Spleen (tissue), 11 donors: ENCODE results near the gene PIM2. TPM values are rescaled to one million over a fixed set of nuclear protein-coding genes. Genes with fewer than 3 reads are reported as not detected.

ENCODE experiments used
- DNase-seq: peaks from one replicate; pipeline ENCODE4 v3.0.0-alpha.2; 2020
- H3K27ac ChIP-seq, 8 donors: fragments of 200-600 bp; sonication (generic) in 7 of 8; 1 replicate in 4 of 8; 2 replicates in 4 of 8; pipeline versions ENCODE4 v1.5.0 to v1.8.0; 2016 to 2021; ENCODE audit warnings: inconsistent platforms in 4 of 8, mild to moderate bottlenecking in 4 of 8, moderate library complexity in 1 of 8
- H3K27me3 ChIP-seq, 7 donors: fragments of 200-600 bp; sonication (generic) in 6 of 7; replicated peaks in 1 of 7; 1 replicate in 4 of 7; 2 replicates in 3 of 7; pipeline versions ENCODE4 v1.5.0 to v1.8.0; 2016 to 2021; ENCODE audit warnings: inconsistent platforms in 3 of 7, mild to moderate bottlenecking in 1 of 7
- H3K36me3 ChIP-seq, 6 donors: fragments of 200-600 bp; sonication (generic) in 5 of 6; 1 replicate in 4 of 6; 2 replicates in 2 of 6; pipeline versions ENCODE4 v1.5.0 to v1.8.0; 2016 to 2021; ENCODE audit warnings: inconsistent platforms in 2 of 6
- H3K4me1 ChIP-seq, 6 donors: fragments of 200-600 bp; sonication (generic) in 5 of 6; 1 replicate in 3 of 6; 2 replicates in 3 of 6; pipeline versions ENCODE4 v1.5.0 to v1.8.0; 2016 to 2021; ENCODE audit warnings: inconsistent platforms in 3 of 6
- H3K4me3 ChIP-seq, 8 donors: fragments of 200-600 bp; sonication (generic) in 7 of 8; 1 replicate in 4 of 8; 2 replicates in 4 of 8; pipeline versions ENCODE4 v1.5.0 to v1.8.0; 2016 to 2021; ENCODE audit warnings: inconsistent platforms in 4 of 8, mild to moderate bottlenecking in 4 of 8, moderate library complexity in 2 of 8
- H3K9me3 ChIP-seq, 8 donors: fragments of 200-600 bp; sonication (generic) in 7 of 8; 1 replicate in 4 of 8; 2 replicates in 4 of 8; pipeline versions ENCODE4 v1.5.0 to v1.8.0; 2016 to 2021; ENCODE audit warnings: inconsistent platforms in 4 of 8
- WGBS, 5 donors: extraction: QIAGEN DNeasy Blood & Tissue Kit in 3 of 5; methylation state at CpG; one replicate each; pipeline versions ENCODE4 v1.1.5 to v1.1.7; 2013 to 2018; 5-methylcytosine and 5-hydroxymethylcytosine counted together
- intact Hi-C: fragments of 100-400 bp; cut with DNase I; formaldehyde crosslinking; loops from one replicate; pipeline ENCODE4 v1.15.0; 2023; ENCODE audit warnings: low total_unique reads
- polyA plus RNA-seq, 3 donors: library from polyadenylated mRNA; stranded (reverse); fragments of 200-250 nt; gene quantifications; one replicate each; pipeline ENCODE4 v1.2.1, GENCODE V29; 2013
- small RNA-seq, 4 donors: library from RNA; depleted of rRNA; stranded (forward); fragments of <200 nt; gene quantifications; one replicate each; pipeline ENCODE3, GENCODE V24; 2016
- total RNA-seq, 7 donors: library from RNA; depleted of rRNA in 3 of 7; stranded (reverse); fragments of >200 nt in 3 of 7; fragmentation: NEBNext Ultra II Directional in 4 of 7; extraction: Animal tissue kit (Norgen Biotek cat#: 25700) in 4 of 7; gene quantifications; one replicate each; pipeline versions ENCODE4 v1.1.0 to v1.2.1, GENCODE V29; 2016 to 2021
- TF ChIP-seq, protein P1 (sequence below), 11 experiments: fragments of 200-600 bp in 7 of 11; fragments of 450-650 bp in 4 of 11; sonication (generic) in 4 of 11; IDR thresholded peaks in 8 of 11; conservative IDR thresholded peaks in 3 of 11; 1 replicate in 7 of 11; 2 replicates in 4 of 11; pipeline versions ENCODE4 v1.4.0 to v1.8.0; 2016 to 2021; ENCODE audit warnings: antibody characterized with exemption in 11 of 11, inconsistent platforms in 4 of 11, mild to moderate bottlenecking in 1 of 11
- donor health status: healthy with polysubstance abuse.
- donor health status: DM: no; HTN: no; CAD: no; lungs with moderate emphysema.
- donor health status: DM: no; HTN: no; CAD: no.
- donor health status: Bipolar disorder and iron deficiency.
- donor health status: healthy.
- donor health status: DM: no; HTN: no; CAD: no.
- donor health status: DM: yes; HTN: yes; CAD: no.

The PIM2 gene
- total and polyA plus RNA-seq, 10 donors = 54.2 to 220 (median 124) TPM

DNA sequence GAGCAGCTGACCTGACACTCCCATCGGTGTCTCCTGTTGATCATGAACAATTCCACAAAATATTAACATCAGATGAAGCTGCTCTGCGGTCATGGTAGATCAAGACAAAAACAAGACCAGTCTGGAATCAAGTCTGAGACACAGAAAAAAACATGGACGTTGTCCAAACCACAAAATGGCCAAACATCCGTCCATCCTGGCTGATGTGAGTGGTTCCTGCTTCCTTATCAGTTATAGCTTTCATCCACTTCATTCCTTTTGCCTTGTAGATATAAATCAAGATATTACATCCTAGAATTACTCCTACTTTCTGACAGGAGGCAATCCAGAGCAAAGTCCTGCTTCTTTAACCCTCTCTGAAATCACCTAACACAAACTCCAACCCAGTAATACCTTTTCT is 54.6 kb downstream of the PIM2 start:
- TF ChIP-seq, protein P1, sequence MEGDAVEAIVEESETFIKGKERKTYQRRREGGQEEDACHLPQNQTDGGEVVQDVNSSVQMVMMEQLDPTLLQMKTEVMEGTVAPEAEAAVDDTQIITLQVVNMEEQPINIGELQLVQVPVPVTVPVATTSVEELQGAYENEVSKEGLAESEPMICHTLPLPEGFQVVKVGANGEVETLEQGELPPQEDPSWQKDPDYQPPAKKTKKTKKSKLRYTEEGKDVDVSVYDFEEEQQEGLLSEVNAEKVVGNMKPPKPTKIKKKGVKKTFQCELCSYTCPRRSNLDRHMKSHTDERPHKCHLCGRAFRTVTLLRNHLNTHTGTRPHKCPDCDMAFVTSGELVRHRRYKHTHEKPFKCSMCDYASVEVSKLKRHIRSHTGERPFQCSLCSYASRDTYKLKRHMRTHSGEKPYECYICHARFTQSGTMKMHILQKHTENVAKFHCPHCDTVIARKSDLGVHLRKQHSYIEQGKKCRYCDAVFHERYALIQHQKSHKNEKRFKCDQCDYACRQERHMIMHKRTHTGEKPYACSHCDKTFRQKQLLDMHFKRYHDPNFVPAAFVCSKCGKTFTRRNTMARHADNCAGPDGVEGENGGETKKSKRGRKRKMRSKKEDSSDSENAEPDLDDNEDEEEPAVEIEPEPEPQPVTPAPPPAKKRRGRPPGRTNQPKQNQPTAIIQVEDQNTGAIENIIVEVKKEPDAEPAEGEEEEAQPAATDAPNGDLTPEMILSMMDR (IDR thresholded peaks at IDR 0.05 in 8 of 11, conservative IDR thresholded peaks at IDR 0.05 in 3 of 11) = no peak
- Histone ChIP-seq H3K4me1 (no peaks in the 10 kb centered on the region), H3K9me3 (no peaks in the 10 kb centered on the region), H3K27ac (no peak overlapping the region), H3K27me3 (peaks cover 0 to 9% (median 0%) of the 10 kb centered on the region in 7 donors), H3K4me3 (no peak overlapping the region), H3K36me3 (no peaks in the 10 kb centered on the region)
- DNase-seq = no peak
- 38 to 51% (median 46%) methylated on average over 4 of the region's 4 CpGs for WGBS, 5 donors
- intact Hi-C loops = no loop called here

Small RNAs within 50 kb of the gene (small RNA-seq; reads per million reads assigned to genes)
- gene RNU6-722P = 0 reads per million in 4 donors

Other genes with a start within 250 kb of the PIM2 start
- gene WAS, start 235.2 kb downstream of the PIM2 start, total RNA-seq = 100 to 1,000 TPM in 5 of 7 donors, 10 to 100 TPM in 2; 99.3 to 169 (median 107) TPM
- 10 to 100 TPM; 53.5 to 64.8 (median 56.2) TPM for gene WAS, start 235.2 kb downstream of the PIM2 start, polyA plus RNA-seq
- gene SUV39H1, start 222.3 kb downstream of the PIM2 start, total RNA-seq = 1 to 10 TPM; 6.2 to 9.2 (median 7.4) TPM
- gene SUV39H1, start 222.3 kb downstream of the PIM2 start, polyA plus RNA-seq = 1 to 10 TPM; 4.0 to 6.7 (median 4.9) TPM
- not detected for gene GLOD5, start 157.3 kb downstream of the PIM2 start, total RNA-seq
- not detected for gene GLOD5, start 157.3 kb downstream of the PIM2 start, polyA plus RNA-seq
- gene GATA1, start 132.4 kb downstream of the PIM2 start, total RNA-seq = 1 to 10 TPM in 6 of 7 donors, under 1 TPM in 1; 0.38 to 5.5 (median 1.5) TPM
- gene GATA1, start 132.4 kb downstream of the PIM2 start, polyA plus RNA-seq = under 1 TPM; 0.15 to 0.61 (median 0.22) TPM
- 100 to 1,000 TPM in 1 of 7 donors, 10 to 100 TPM in 6; 63.8 to 103 (median 82.9) TPM for gene HDAC6, start 117.0 kb downstream of the PIM2 start, total RNA-seq
- gene HDAC6, start 117.0 kb downstream of the PIM2 start, polyA plus RNA-seq = 10 to 100 TPM; 33.9 to 79.7 (median 78.2) TPM
- gene ERAS, start 92.5 kb downstream of the PIM2 start, total RNA-seq = under 1 TPM in 1 of 7 donors, not detected in 6; 0.79 TPM
- gene ERAS, start 92.5 kb downstream of the PIM2 start, polyA plus RNA-seq = under 1 TPM in 2 of 3 donors, not detected in 1; 0.08 to 0.10 TPM
- gene PCSK1N, start 83.4 kb downstream of the PIM2 start, total RNA-seq = under 1 TPM in 3 of 7 donors, not detected in 4; 0.47 to 0.74 (median 0.70) TPM
- gene PCSK1N, start 83.4 kb downstream of the PIM2 start, polyA plus RNA-seq = under 1 TPM; 0.10 to 0.36 (median 0.11) TPM
- 10 to 100 TPM; 29.3 to 50.0 (median 38.2) TPM for gene TIMM17B, start 21.3 kb downstream of the PIM2 start, total RNA-seq
- gene TIMM17B, start 21.3 kb downstream of the PIM2 start, polyA plus RNA-seq = 10 to 100 TPM; 54.9 to 68.8 (median 59.1) TPM
- gene PQBP1, start 21.1 kb downstream of the PIM2 start, total RNA-seq = 10 to 100 TPM; 53.5 to 73.6 (median 68.6) TPM
- 10 to 100 TPM; 83.8 to 97.3 (median 92.9) TPM for gene PQBP1, start 21.1 kb downstream of the PIM2 start, polyA plus RNA-seq
- gene SLC35A2, start 7.4 kb downstream of the PIM2 start, total RNA-seq = 10 to 100 TPM; 15.0 to 20.8 (median 17.4) TPM
- gene SLC35A2, start 7.4 kb downstream of the PIM2 start, polyA plus RNA-seq = 1 to 10 TPM; 6.2 to 8.7 (median 8.3) TPM
- 10 to 100 TPM; 47.2 to 65.8 (median 58.5) TPM for gene OTUD5, start 38.6 kb upstream of the PIM2 start, total RNA-seq
- gene OTUD5, start 38.6 kb upstream of the PIM2 start, polyA plus RNA-seq = 10 to 100 TPM; 29.6 to 53.2 (median 46.6) TPM
- 1 to 10 TPM; 1.5 to 3.7 (median 2.2) TPM for gene KCND1, start 52.8 kb upstream of the PIM2 start, total RNA-seq
- 1 to 10 TPM; 1.5 to 2.3 (median 2.0) TPM for gene KCND1, start 52.8 kb upstream of the PIM2 start, polyA plus RNA-seq
- 10 to 100 TPM; 48.0 to 93.6 (median 72.6) TPM for gene GRIPAP1, start 83.2 kb upstream of the PIM2 start, total RNA-seq
- 10 to 100 TPM; 20.0 to 42.2 (median 34.8) TPM for gene GRIPAP1, start 83.2 kb upstream of the PIM2 start, polyA plus RNA-seq
- 10 to 100 TPM; 47.1 to 79.1 (median 64.9) TPM for gene TFE3, start 124.3 kb upstream of the PIM2 start, total RNA-seq
- gene TFE3, start 124.3 kb upstream of the PIM2 start, polyA plus RNA-seq = 10 to 100 TPM; 16.0 to 35.8 (median 18.7) TPM
- 1 to 10 TPM; 4.8 to 8.6 (median 7.1) TPM for gene CCDC120, start 140.0 kb upstream of the PIM2 start, total RNA-seq
- 1 to 10 TPM; 1.1 to 2.5 (median 1.4) TPM for gene CCDC120, start 140.0 kb upstream of the PIM2 start, polyA plus RNA-seq
- 10 to 100 TPM; 15.4 to 23.7 (median 18.9) TPM for gene PRAF2, start 155.0 kb upstream of the PIM2 start, total RNA-seq
- 10 to 100 TPM; 15.9 to 17.9 (median 16.0) TPM for gene PRAF2, start 155.0 kb upstream of the PIM2 start, polyA plus RNA-seq
- gene WDR45, start 160.9 kb upstream of the PIM2 start, total RNA-seq = 100 to 1,000 TPM in 1 of 7 donors, 10 to 100 TPM in 6; 59.3 to 123 (median 64.7) TPM
- gene WDR45, start 160.9 kb upstream of the PIM2 start, polyA plus RNA-seq = 100 to 1,000 TPM in 1 of 3 donors, 10 to 100 TPM in 2; 49.3 to 122 (median 95.4) TPM
- 10 to 100 TPM; 17.6 to 23.9 (median 19.2) TPM for gene GPKOW, start 204.7 kb upstream of the PIM2 start, total RNA-seq
- 10 to 100 TPM in 2 of 3 donors, 1 to 10 TPM in 1; 8.7 to 15.3 (median 11.6) TPM for gene GPKOW, start 204.7 kb upstream of the PIM2 start, polyA plus RNA-seq
- 1 to 10 TPM in 6 of 7 donors, under 1 TPM in 1; 0.89 to 4.3 (median 1.5) TPM for gene MAGIX, start 243.7 kb upstream of the PIM2 start, total RNA-seq
- 1 to 10 TPM in 2 of 3 donors, under 1 TPM in 1; 0.96 to 2.1 (median 1.3) TPM for gene MAGIX, start 243.7 kb upstream of the PIM2 start, polyA plus RNA-seq